GM21576 (cell line): ENCODE results near the gene ANXA9.

Experiments used
- ATAC-seq: cut with Tn5 transposase; IDR thresholded peaks from one replicate; pipeline ENCODE4 v1.9.1; 2021; ENCODE audit warnings: mild to moderate bottlenecking, moderate library complexity; ENCODE audit not compliant: unreplicated experiment

Gene ANXA9

DNA sequence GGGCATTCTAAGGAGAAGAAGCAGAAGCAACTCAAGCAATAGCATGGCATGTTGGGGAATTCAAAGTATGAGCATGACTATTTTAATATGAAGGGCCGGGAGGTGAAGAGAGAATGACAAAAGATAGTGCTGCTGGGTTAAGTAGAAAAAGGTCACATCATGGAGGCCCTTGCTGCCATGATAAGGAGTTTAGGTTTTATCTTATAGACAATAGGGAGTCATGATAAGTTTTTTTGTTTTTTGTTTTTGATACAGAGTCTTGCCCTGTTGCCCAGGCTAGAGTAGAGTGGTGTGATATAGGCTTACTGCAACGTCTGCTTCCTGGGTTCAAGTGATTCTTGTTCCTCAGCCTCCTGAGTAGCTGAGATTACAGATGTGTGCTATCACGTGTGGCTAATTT lies 57.4 kb downstream of the ANXA9 start:
- no peak for ATAC-seq

DNA sequence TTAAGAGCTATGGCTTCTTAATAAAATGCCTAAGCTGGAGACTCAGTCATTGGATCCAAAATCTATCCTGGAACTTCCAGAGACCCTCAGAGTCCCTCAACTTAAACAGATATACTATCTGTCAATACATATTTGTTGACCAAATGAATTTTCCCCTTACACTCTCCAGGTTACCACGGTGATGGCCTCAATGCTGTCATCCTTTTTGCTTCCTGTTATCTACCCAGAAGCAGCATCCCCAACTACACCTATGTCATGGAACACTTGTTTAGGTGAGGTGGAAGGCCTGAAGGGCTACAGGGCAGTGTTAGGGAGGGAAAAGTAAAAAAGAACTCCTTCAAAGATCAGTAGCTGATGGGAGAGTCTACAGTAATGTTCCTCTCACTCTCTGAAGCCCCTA lies 61.1 kb downstream of the ANXA9 start:
- no peak for ATAC-seq
